Upper lobe of right lung (tissue), 1 donor: Measurements from ENCODE around the gene ATG5. TPM values are rescaled to one million over a fixed set of nuclear protein-coding genes. Genes with fewer than 3 reads are reported as not detected.

Source experiments
- ATAC-seq: fragments of 200-7000 bp; cut with Tn5 transposase; one replicate; pipeline ENCODE4 v1.9.1; 2020; ENCODE audit warnings: mild to moderate bottlenecking, moderate library complexity
- DNase-seq: peaks from one replicate; pipeline ENCODE4 v3.0.0-alpha.2; 2020
- H3K27ac ChIP-seq: fragments of 200-600 bp; one replicate; pipeline ENCODE4 v1.8.0; 2022
- H3K27me3 ChIP-seq: fragments of 200-600 bp; one replicate; pipeline ENCODE4 v1.8.0; 2022; ENCODE audit warnings: mild to moderate bottlenecking
- H3K36me3 ChIP-seq: fragments of 200-600 bp; one replicate; pipeline ENCODE4 v1.8.0; 2022
- H3K4me1 ChIP-seq: fragments of 200-600 bp; one replicate; pipeline ENCODE4 v1.8.0; 2022
- H3K4me3 ChIP-seq: fragments of 200-600 bp; one replicate; pipeline ENCODE4 v1.8.0; 2022; ENCODE audit warnings: mild to moderate bottlenecking
- H3K9me3 ChIP-seq: fragments of 200-600 bp; one replicate; pipeline ENCODE4 v1.8.0; 2022
- intact Hi-C: fragments of 100-400 bp; cut with DNase I; formaldehyde crosslinking; loops from one replicate; pipeline ENCODE4 v1.11.0; 2022
- total RNA-seq: library from RNA; stranded (reverse); fragmentation: NEBNext Ultra II Directional; extraction: Animal tissue kit (Norgen Biotek cat#: 25700); gene quantifications from one replicate; pipeline ENCODE4 v1.2.1, GENCODE V29; 2021
- TF ChIP-seq, protein P1 (sequence below): fragments of 200-600 bp; IDR thresholded peaks from one replicate; pipeline ENCODE4 v1.8.0; 2022; ENCODE audit warnings: antibody characterized with exemption
- donor health status: DM: no; HTN: yes; CAD: no; lungs with severe emphysema.

ATG5 gene
- total RNA-seq, 1 donor from 2014 or later, result 34.4 TPM

DNA sequence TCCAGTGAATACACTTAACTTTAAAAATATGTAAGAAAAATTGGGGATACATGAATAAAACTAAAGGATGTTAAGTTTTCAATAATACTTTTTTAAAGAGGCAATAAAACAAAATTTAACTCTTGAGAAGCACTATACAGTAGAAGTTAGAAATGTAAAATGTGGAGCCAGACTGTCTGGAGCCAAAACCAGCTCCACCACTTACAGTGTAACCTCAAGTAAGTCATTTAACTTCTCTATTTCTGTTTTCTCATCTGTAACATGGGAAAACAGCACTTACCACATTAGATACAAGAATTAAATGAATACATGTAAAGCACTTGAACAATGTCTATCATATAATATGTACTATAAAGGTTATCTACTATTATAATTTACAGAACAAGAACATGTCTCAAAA is 6.7 kb downstream of the ATG5 start:
- TF ChIP-seq, protein P1, sequence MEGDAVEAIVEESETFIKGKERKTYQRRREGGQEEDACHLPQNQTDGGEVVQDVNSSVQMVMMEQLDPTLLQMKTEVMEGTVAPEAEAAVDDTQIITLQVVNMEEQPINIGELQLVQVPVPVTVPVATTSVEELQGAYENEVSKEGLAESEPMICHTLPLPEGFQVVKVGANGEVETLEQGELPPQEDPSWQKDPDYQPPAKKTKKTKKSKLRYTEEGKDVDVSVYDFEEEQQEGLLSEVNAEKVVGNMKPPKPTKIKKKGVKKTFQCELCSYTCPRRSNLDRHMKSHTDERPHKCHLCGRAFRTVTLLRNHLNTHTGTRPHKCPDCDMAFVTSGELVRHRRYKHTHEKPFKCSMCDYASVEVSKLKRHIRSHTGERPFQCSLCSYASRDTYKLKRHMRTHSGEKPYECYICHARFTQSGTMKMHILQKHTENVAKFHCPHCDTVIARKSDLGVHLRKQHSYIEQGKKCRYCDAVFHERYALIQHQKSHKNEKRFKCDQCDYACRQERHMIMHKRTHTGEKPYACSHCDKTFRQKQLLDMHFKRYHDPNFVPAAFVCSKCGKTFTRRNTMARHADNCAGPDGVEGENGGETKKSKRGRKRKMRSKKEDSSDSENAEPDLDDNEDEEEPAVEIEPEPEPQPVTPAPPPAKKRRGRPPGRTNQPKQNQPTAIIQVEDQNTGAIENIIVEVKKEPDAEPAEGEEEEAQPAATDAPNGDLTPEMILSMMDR, result no peak
- no peak for ATAC-seq
- peaks cover 11% of the 10 kb centered on the region for H3K36me3 ChIP-seq
- no peak overlapping the region for H3K27ac ChIP-seq
- no peak for DNase-seq
- H3K4me3 ChIP-seq, result no peak overlapping the region
- intact Hi-C loops, result no loop called here
- H3K9me3 ChIP-seq, result no peaks in the 10 kb centered on the region
- H3K4me1 ChIP-seq, result peaks cover 25% of the 10 kb centered on the region
- no peaks in the 10 kb centered on the region for H3K27me3 ChIP-seq

DNA sequence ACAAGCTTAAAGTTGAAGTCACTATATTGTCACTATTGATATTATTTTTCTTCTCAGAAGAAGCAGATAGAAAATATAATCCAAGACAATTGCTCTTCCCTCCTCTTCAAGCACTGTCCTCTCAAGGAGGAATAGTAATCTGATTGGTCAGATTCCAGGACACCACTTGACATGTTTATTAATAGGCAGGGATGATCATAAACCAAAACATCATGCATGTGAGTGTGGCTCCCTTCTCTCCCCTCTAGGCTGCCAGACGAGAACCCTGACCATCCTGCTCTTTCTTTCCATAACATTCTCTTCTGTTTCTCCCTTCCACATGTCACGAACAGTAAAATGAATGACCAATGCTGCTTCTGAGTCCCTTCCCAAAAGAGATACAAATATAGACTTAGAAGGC is 7.5 kb downstream of the ATG5 start:
- H3K27me3 ChIP-seq, result no peaks in the 10 kb centered on the region
- H3K9me3 ChIP-seq, result no peaks in the 10 kb centered on the region
- intact Hi-C loops, result no loop called here
- DNase-seq, result no peak
- ATAC-seq, result no peak
- H3K27ac ChIP-seq, result no peak overlapping the region
- H3K36me3 ChIP-seq, result peaks cover 18% of the 10 kb centered on the region
- H3K4me3 ChIP-seq, result no peak overlapping the region
- TF ChIP-seq, protein P1, result no peak
- peaks cover 19% of the 10 kb centered on the region for H3K4me1 ChIP-seq

DNA sequence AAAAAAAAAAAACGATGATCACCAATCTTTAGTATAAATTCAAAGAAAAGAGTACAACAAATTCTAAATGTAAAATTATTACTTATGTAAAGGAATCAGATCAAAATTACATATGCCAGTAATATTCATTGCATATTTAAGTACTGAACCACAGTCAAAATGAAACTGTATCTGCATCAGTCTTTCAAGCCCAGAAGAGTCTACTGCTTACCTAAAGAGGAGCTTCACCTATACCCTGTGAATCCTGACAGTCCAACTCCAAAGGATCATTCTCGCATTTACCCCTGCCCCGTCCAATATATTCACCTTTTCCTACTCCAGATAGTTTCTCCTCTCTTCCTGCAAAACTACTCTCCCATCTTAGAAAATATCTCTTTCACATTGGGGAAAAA is 9.2 kb downstream of the ATG5 start:
- intact Hi-C loops, result no loop called here
- TF ChIP-seq, protein P1, result no peak
- Histone ChIP-seq H3K36me3 (peaks cover 23% of the 10 kb centered on the region), H3K27ac (no peak overlapping the region), H3K27me3 (no peaks in the 10 kb centered on the region), H3K4me3 (no peak overlapping the region), H3K4me1 (peaks cover 15% of the 10 kb centered on the region), H3K9me3 (no peaks in the 10 kb centered on the region)
- ATAC-seq (no peak), DNase-seq (no peak)

DNA sequence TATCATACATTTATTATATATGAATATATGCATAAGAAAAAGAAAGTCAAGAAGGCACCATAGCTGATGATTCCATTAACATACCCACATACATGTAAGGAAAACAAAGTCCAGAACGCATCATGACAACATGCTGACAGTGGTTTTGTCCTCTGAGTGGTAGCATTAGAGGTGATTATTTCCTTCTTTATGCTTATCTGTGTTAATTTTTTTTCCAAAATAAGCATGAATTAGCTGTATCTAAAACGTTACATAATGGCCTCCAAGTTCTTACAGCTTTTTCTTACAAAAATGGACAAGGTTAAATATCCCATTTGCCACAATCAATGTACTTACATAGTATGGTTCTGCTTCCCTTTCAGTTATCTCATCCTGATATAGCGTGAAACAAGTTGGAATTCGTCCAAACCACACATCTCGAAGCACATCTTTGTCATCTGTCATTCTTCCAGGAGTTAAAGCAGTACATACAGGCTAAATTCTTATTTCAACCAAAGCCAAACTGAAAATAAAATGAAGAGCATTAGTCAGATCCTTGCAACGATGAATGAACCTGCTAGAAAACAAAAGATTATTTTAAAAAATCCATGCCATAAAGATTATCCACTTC is 9.7 kb downstream of the ATG5 start:
- no peak overlapping the region for H3K27ac ChIP-seq
- H3K27me3 ChIP-seq, result no peaks in the 10 kb centered on the region
- H3K4me1 ChIP-seq, result peaks cover 15% of the 10 kb centered on the region
- ATAC-seq, result no peak
- TF ChIP-seq, protein P1, result no peak
- H3K9me3 ChIP-seq, result no peaks in the 10 kb centered on the region
- no peak for DNase-seq
- no peak overlapping the region for H3K4me3 ChIP-seq
- H3K36me3 ChIP-seq, result peaks cover 23% of the 10 kb centered on the region
- intact Hi-C loops, result no loop called here

DNA sequence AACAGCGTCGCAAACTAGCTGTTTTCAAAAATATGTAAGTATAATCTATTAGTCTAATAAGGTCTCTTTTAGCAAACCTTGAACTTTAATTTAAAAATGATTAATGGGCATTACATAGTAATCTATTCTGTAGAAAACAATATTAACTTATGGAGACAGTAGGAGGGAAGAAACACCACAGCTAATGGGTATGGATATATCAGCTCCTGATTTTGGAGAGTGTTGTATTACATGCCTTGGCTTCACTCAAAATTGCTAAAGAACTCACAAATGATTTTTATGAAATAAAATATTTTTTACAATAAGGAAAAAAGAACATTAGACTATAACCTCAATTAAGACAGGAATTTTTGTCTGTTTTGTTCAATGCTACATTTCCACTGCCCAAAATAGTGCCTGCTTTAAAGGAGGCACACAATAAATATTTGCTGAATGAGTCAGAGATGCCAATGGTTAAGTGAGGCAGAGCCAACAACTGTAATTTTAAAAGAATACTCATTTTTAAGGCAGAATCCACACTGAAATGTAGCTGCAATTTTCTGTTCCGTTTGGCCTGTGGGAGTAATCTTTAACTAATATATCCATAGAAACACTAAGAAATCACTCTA is 15.7 kb downstream of the ATG5 start:
- Histone ChIP-seq H3K9me3 (no peaks in the 10 kb centered on the region), H3K27ac (no peak overlapping the region), H3K36me3 (peaks cover 24% of the 10 kb centered on the region), H3K4me1 (no peaks in the 10 kb centered on the region), H3K27me3 (no peaks in the 10 kb centered on the region), H3K4me3 (no peak overlapping the region)
- TF ChIP-seq, protein P1, result no peak
- ATAC-seq, result no peak
- intact Hi-C loops, result no loop called here
- DNase-seq, result no peak
